Cerebellar nuclear complex (tissue), 1 donor: ENCODE results near the gene MYO7A.

Source experiments
- DNase-seq, 2 experiments: peaks; one replicate each; lab custom pipeline; 2025; lab: John Stamatoyannopoulos, UW

The MYO7A gene

GRCh38 chr11:77146261-77147035 lies 18.4 kb downstream of the MYO7A start:
- no peak for DNase-seq

- DNase-seq = no peak
These were observed 18.9 kb downstream of the MYO7A start for GRCh38 chr11:77147036-77147315.

GRCh38 chr11:77147668-77148321 lies 19.7 kb downstream of the MYO7A start:
- no peak for DNase-seq

GRCh38 chr11:77148963-77149715 lies 21.1 kb downstream of the MYO7A start:
- no peak for DNase-seq

GRCh38 chr11:77149716-77150392 lies 21.8 kb downstream of the MYO7A start:
- no peak for DNase-seq

GRCh38 chr11:77150836-77151235 lies 22.8 kb downstream of the MYO7A start:
- no peak for DNase-seq

GRCh38 chr11:77151804-77152509 lies 23.9 kb downstream of the MYO7A start:
- DNase-seq = no peak

GRCh38 chr11:77152846-77153245 lies 24.8 kb downstream of the MYO7A start:
- DNase-seq = no peak

GRCh38 chr11:77153276-77154185 lies 25.5 kb downstream of the MYO7A start:
- no peak for DNase-seq

GRCh38 chr11:77154381-77155081 lies 26.5 kb downstream of the MYO7A start:
- peak; percentile 71 to 77 for DNase-seq

- DNase-seq = no peak
These were observed 27.0 kb downstream of the MYO7A start for GRCh38 chr11:77155082-77155475.

- DNase-seq = no peak
These were observed 27.6 kb downstream of the MYO7A start for GRCh38 chr11:77155556-77156130.

- DNase-seq = no peak
These were observed 28.6 kb downstream of the MYO7A start for GRCh38 chr11:77156396-77157195.

- no peak for DNase-seq
These were observed 30.1 kb downstream of the MYO7A start for GRCh38 chr11:77158041-77158695.

GRCh38 chr11:77159219-77159936 lies 31.3 kb downstream of the MYO7A start:
- no peak for DNase-seq

GRCh38 chr11:77159937-77160495 lies 32.0 kb downstream of the MYO7A start:
- DNase-seq = no peak

GRCh38 chr11:77163271-77163670 lies 35.2 kb downstream of the MYO7A start:
- DNase-seq = no peak
